BE2C (cell line): Measurements from ENCODE around the gene PRIMPOL.

Experiments
- DNase-seq: peaks from one replicate; pipeline ENCODE4 v3.0.0-alpha.2; 2020
- H3K27me3 ChIP-seq: fragments of 250-450 bp; sonication (Bioruptor Pico); 2 replicates; pipeline ENCODE4 v1.5.1; 2020; ENCODE audit warnings: mild to moderate bottlenecking
- H3K36me3 ChIP-seq: fragments of 250-450 bp; sonication (Bioruptor Pico); 2 replicates; pipeline ENCODE4 v1.5.1; 2020; ENCODE audit warnings: mild to moderate bottlenecking
- H3K4me1 ChIP-seq: fragments of 250-450 bp; sonication (Bioruptor Pico); 2 replicates; pipeline ENCODE4 v1.5.1; 2020
- H3K4me3 ChIP-seq: 2 replicates; pipeline ENCODE4 v1.5.1; 2011; ENCODE audit warnings: low read depth, low read length
- H3K9me3 ChIP-seq: fragments of 250-450 bp; sonication (Bioruptor Pico); 2 replicates; pipeline ENCODE4 v1.5.1; 2020
- CTCF ChIP-seq: IDR thresholded peaks from 2 replicates; pipeline ENCODE4 v1.5.1; 2012; ENCODE audit warnings: mild to moderate bottlenecking, low read depth, low read length

PRIMPOL gene

GRCh38 chr4:184697956-184698355, 48.4 kb downstream of the PRIMPOL start:
- Histone ChIP-seq H3K9me3 (no peaks in the 10 kb centered on the region), H3K36me3 (peaks cover 56% of the 10 kb centered on the region), H3K4me1 (peaks cover 9% of the 10 kb centered on the region), H3K4me3 (no peak overlapping the region), H3K27me3 (no peaks in the 10 kb centered on the region)
- DNase-seq, result no peak
- TF ChIP-seq CTCF, result no peak

GRCh38 chr4:184699941-184700340, 50.4 kb downstream of the PRIMPOL start:
- no peaks in the 10 kb centered on the region for H3K27me3 ChIP-seq
- TF ChIP-seq CTCF, result no peak
- H3K9me3 ChIP-seq, result no peaks in the 10 kb centered on the region
- DNase-seq, result no peak
- H3K4me1 ChIP-seq, result peaks cover 6% of the 10 kb centered on the region
- no peak overlapping the region for H3K4me3 ChIP-seq
- peaks cover 60% of the 10 kb centered on the region for H3K36me3 ChIP-seq

- TF ChIP-seq CTCF, result no peak
- peaks cover 77% of the 10 kb centered on the region for H3K36me3 ChIP-seq
- H3K4me1 ChIP-seq, result no peaks in the 10 kb centered on the region
- no peak overlapping the region for H3K4me3 ChIP-seq
- DNase-seq, result no peak
- H3K27me3 ChIP-seq, result no peaks in the 10 kb centered on the region
- no peaks in the 10 kb centered on the region for H3K9me3 ChIP-seq
Measured at GRCh38 chr4:184702114-184702513, 52.6 kb downstream of the PRIMPOL start.

GRCh38 chr4:184705692-184706091, 56.2 kb downstream of the PRIMPOL start:
- H3K4me3 ChIP-seq, result no peak overlapping the region
- H3K36me3 ChIP-seq, result peaks cover 90% of the 10 kb centered on the region
- no peak for TF ChIP-seq CTCF
- no peaks in the 10 kb centered on the region for H3K27me3 ChIP-seq
- no peaks in the 10 kb centered on the region for H3K9me3 ChIP-seq
- no peak for DNase-seq
- H3K4me1 ChIP-seq, result no peaks in the 10 kb centered on the region

GRCh38 chr4:184706453-184706852, 56.9 kb downstream of the PRIMPOL start:
- Histone ChIP-seq H3K4me1 (no peaks in the 10 kb centered on the region), H3K9me3 (no peaks in the 10 kb centered on the region), H3K27me3 (no peaks in the 10 kb centered on the region), H3K4me3 (no peak overlapping the region), H3K36me3 (peaks cover 90% of the 10 kb centered on the region)
- no peak for TF ChIP-seq CTCF
- no peak for DNase-seq

GRCh38 chr4:184712322-184712721, 62.8 kb downstream of the PRIMPOL start:
- Histone ChIP-seq H3K27me3 (no peaks in the 10 kb centered on the region), H3K4me3 (no peak overlapping the region), H3K9me3 (no peaks in the 10 kb centered on the region), H3K36me3 (peaks cover 81% of the 10 kb centered on the region), H3K4me1 (no peaks in the 10 kb centered on the region)
- no peak for DNase-seq
- no peak for TF ChIP-seq CTCF
